Gastroesophageal sphincter (tissue), 3 donors: ENCODE results near the gene USP16.

ENCODE experiments used
- EP300 ChIP-seq: sonication (generic); formaldehyde crosslinking; IDR thresholded peaks from one replicate; pipeline ENCODE4 v1.6.1; 2017; ENCODE audit warnings: antibody characterized with exemption, mild to moderate bottlenecking
- POLR2A ChIP-seq, 2 donors: fragments of 450-650 bp; IDR thresholded peaks; one replicate each; pipeline ENCODE4 v1.6.1; 2017; ENCODE audit warnings: antibody characterized with exemption in 2 of 2, mild to moderate bottlenecking in 2 of 2, moderate library complexity in 1 of 2
- TF ChIP-seq, protein P1 (sequence below), 4 experiments: fragments of 200-600 bp in 2 of 4; fragments of 450-650 bp in 2 of 4; sonication (generic) in 1 of 4; IDR thresholded peaks; one replicate each; pipeline ENCODE4 v1.5.1; 2017 to 2019; ENCODE audit warnings: antibody characterized with exemption in 4 of 4, mild to moderate bottlenecking in 2 of 4, moderate library complexity in 2 of 4

DNA sequence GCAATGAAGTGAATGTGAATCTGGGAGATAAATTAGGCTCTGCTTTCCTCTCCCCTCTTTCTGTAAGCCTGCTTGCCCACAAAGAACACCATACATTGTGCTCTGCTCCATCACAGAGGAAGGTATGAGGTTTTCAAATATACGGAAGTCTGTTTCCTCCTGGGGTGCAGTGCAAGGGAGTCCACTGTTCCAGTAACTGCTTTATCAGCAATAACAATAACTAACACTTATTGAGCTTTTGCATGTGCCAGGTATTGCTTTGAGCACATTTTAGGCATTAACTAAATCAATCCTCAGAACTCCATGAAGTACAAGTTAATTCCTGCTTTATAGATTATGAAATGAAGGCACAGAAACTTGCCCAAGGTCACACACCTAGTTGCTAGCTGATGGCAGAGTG lies 41.8 kb upstream of the USP16 start:
- TF ChIP-seq POLR2A (IDR thresholded peaks at IDR 0.05) = no peak
- TF ChIP-seq, protein P1, sequence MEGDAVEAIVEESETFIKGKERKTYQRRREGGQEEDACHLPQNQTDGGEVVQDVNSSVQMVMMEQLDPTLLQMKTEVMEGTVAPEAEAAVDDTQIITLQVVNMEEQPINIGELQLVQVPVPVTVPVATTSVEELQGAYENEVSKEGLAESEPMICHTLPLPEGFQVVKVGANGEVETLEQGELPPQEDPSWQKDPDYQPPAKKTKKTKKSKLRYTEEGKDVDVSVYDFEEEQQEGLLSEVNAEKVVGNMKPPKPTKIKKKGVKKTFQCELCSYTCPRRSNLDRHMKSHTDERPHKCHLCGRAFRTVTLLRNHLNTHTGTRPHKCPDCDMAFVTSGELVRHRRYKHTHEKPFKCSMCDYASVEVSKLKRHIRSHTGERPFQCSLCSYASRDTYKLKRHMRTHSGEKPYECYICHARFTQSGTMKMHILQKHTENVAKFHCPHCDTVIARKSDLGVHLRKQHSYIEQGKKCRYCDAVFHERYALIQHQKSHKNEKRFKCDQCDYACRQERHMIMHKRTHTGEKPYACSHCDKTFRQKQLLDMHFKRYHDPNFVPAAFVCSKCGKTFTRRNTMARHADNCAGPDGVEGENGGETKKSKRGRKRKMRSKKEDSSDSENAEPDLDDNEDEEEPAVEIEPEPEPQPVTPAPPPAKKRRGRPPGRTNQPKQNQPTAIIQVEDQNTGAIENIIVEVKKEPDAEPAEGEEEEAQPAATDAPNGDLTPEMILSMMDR (IDR thresholded peaks at IDR 0.05) = no peak
- no peak for TF ChIP-seq EP300
